Retinal pigment epithelial cell (primary cell): ENCODE data around the gene DNTT.

Experiments used
- DNase-seq: peaks from one replicate; pipeline ENCODE4 v3.0.0-alpha.2; 2010; ENCODE audit warnings: low read depth
- H3K4me3 ChIP-seq: 2 replicates; pipeline ENCODE4 v1.5.1; 2011; ENCODE audit warnings: mild to moderate bottlenecking, low read length, control low read depth, moderate library complexity
- TF ChIP-seq, protein P1 (sequence below): conservative IDR thresholded peaks from 2 replicates; pipeline ENCODE4 v1.5.1; 2011; ENCODE audit warnings: low read depth, low read length, control low read depth, inconsistent platforms

Gene DNTT

DNA sequence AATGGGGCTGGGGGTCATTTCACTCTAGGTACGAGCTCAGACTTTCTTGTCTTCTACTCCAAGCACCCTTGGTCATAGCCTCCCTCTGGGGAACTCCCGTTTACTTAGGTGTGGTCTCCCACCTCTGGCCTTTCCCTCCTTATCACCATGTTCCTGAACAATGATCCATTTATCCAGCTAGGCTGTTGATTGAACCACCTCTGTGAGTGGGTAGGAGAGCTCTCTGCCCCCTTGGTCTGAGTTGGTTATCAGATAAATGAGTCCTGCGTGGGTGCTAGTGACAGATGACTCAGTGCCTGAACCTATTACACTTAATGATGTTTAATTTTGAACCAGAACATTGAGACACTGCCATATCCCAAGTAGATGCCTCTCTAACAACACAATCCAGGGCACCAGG lies 42.3 kb upstream of the DNTT start:
- no peak for DNase-seq
- no peak overlapping the region for H3K4me3 ChIP-seq
- TF ChIP-seq, protein P1, sequence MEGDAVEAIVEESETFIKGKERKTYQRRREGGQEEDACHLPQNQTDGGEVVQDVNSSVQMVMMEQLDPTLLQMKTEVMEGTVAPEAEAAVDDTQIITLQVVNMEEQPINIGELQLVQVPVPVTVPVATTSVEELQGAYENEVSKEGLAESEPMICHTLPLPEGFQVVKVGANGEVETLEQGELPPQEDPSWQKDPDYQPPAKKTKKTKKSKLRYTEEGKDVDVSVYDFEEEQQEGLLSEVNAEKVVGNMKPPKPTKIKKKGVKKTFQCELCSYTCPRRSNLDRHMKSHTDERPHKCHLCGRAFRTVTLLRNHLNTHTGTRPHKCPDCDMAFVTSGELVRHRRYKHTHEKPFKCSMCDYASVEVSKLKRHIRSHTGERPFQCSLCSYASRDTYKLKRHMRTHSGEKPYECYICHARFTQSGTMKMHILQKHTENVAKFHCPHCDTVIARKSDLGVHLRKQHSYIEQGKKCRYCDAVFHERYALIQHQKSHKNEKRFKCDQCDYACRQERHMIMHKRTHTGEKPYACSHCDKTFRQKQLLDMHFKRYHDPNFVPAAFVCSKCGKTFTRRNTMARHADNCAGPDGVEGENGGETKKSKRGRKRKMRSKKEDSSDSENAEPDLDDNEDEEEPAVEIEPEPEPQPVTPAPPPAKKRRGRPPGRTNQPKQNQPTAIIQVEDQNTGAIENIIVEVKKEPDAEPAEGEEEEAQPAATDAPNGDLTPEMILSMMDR = no peak

DNA sequence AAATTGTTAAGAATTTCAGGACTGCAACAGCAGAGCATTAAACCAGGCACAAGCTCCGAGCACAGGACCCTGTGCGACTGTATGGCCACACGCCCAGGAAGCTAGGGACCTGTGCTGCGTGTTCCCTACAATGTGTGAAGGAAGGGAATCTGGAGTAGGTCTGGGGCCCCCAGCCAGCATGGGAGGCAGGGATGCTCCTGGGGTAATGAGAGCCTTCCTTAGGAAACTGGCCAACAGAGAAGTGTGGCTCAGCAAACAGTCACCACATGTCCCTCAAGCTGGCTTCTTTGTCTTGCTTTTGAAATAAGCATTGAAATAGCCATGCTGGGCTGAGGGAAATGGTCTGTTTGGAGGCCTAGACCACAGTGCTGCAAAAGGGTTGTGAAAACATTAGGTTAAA lies 41.1 kb upstream of the DNTT start:
- H3K4me3 ChIP-seq = no peak overlapping the region
- TF ChIP-seq, protein P1 = no peak
- DNase-seq = no peak

DNA sequence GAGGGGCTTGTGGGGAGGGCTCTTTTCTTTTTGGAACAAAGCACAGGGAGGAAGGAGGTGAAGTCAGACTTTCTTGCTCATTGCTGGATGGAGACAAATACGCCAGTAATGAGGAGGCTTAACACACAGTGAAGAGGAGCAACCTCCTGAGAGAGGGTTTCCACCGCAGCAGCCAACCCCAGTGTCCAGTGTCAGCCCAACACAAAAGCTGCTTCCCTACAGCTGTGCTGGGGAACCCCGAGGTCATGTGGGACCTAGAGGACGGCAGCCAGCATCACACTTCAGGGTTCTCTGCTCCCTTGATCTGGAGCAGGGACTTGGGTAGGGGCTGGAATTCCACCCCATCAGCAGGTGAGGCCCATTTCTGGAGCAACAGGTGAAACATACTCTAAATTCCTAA lies 40.6 kb upstream of the DNTT start:
- H3K4me3 ChIP-seq = no peak overlapping the region
- no peak for DNase-seq
- TF ChIP-seq, protein P1 = no peak

DNA sequence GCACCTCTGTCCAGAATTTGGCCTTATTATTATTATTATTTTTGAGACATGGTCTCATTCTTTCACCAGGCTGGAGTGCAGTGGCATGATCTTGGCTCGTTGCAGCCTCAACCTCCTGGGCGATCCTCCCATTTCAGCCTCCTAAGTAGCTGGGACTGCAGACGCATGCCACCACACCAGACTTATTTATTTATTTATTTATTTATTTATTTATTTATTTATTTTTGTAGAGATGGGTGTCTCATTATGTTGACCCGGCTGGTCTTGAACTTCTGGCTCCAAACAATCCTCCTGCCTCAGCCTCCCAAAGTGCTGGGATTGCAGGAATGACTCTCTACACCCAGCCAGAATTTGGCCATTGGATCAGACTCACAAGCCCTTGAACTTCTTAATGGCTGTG lies 39.3 kb upstream of the DNTT start:
- no peak for DNase-seq
- H3K4me3 ChIP-seq = no peak overlapping the region
- TF ChIP-seq, protein P1 = no peak

DNA sequence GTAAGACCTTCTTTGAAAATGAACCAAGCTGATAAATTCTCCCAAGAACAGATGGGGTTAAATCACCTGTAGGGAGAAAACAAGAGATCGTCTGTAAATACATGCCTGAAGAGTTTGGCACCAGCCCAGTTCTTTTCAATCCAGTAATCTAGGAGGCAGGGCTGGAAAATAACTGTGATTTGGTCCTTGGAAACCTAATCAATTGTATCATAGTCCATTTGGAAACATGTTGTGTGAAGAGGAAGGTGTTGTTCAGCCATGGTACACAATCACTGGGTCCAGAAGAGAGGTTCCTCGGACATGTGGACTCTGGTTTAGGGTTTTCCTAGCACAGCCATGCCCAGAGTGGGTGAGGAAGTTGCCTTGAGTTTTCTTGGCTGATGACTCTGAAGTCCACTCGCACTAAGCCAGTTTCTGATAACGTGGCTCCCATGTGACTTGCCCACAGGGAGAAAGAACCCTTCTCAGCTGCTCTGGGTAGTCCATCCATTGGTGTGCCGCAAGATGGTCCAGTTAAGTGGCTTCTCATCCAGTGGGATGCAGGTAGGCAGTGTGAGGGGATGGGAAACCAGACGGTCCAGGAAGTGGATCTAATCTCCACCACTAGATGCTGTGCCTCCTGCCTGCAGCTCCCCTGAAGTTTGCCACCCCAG lies 38.0 kb upstream of the DNTT start:
- TF ChIP-seq, protein P1 = no peak
- no peak for DNase-seq
- H3K4me3 ChIP-seq = no peak overlapping the region

DNA sequence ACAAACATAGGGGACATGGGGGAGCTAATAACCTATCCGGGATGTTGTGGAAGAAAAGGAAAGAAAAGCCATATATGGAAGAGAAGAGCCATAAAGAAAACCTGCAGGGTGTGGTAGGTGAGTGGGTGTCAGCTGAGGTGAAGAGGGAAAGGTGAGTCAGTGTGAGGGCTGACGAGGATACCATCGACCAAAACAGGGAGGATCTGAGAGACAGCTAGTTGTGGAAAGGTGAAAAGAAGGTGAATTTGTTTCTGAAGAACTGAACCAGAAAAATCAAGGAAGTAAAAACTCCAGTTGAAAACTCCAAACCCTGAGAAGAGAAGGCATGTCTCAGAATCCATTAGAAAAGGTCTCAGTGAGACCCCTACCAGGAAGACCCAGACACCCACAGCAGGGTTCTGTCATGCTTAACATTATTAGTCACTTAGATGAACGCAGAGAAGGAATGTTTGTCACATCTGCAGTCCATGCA lies 37.0 kb upstream of the DNTT start:
- TF ChIP-seq, protein P1 = no peak
- DNase-seq = no peak
- no peak overlapping the region for H3K4me3 ChIP-seq

DNA sequence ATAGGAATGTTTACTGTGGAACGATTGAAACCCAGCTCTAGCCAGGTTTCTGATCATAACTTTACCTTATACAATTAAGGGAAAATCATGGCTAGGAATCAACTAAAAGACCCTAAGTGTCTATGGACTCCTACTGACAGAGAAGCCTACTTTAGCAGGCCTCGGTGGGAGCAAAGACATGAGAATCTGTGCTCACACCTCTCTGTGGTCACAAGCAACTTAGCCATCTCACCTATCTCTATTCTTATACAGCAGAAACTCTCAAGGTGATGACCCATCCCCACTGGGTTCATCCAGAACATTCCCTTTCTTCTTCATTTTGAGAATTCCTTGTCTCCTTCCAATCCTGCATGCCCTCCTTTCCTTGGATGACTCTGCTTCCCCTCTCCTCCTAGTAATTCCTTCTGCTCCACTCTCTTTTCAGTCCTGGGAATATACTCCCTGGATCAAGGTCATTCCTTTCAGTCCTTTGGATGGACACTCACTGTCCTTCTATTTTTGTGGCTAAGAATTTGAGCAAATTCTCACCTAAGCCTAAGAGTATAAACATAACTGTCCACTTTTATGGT lies 35.8 kb upstream of the DNTT start:
- DNase-seq = no peak
- TF ChIP-seq, protein P1 = no peak
- H3K4me3 ChIP-seq = no peak overlapping the region
